Keratinocyte (primary cell): ENCODE measurements around the gene MDFI. TPM values are rescaled to one million over a fixed set of nuclear protein-coding genes. Genes with fewer than 3 reads are reported as not detected.

Experiments
- DNase-seq: peaks from one replicate; pipeline ENCODE4 v3.0.0-alpha.2; 2011; ENCODE audit warnings: low read depth, missing footprints, low spot score
- FAIRE-seq: peaks from 2 replicates; lab custom pipeline; 2011; peaks lifted over from hg19 to GRCh38; lab: Jason Lieb, UNC
- H2AFZ ChIP-seq: 2 replicates; pipeline ENCODE4 v1.6.0; 2012; ENCODE audit warnings: low read length, control low read depth, inconsistent platforms; ENCODE audit not compliant: control insufficient read depth
- H3K27ac ChIP-seq: 2 replicates; pipeline ENCODE4 v1.5.1; 2011; ENCODE audit warnings: low read length; ENCODE audit not compliant: control insufficient read depth, insufficient read depth
- H3K27me3 ChIP-seq: 3 replicates; pipeline ENCODE4 v1.6.0; 2011; ENCODE audit warnings: low read length; ENCODE audit not compliant: control insufficient read depth, insufficient read depth; ENCODE audit errors: extremely low read depth
- H3K36me3 ChIP-seq, 2 experiments: 2 replicates in 1 of 2; 3 replicates in 1 of 2; pipeline ENCODE4 v1.5.1; 2011; ENCODE audit warnings: low read length in 2 of 2, mild to moderate bottlenecking in 1 of 2; ENCODE audit not compliant: control insufficient read depth in 2 of 2, insufficient read depth in 2 of 2; ENCODE audit errors: extremely low read depth in 1 of 2
- H3K4me1 ChIP-seq: 3 replicates; pipeline ENCODE4 v1.5.1; 2011; ENCODE audit warnings: low read length; ENCODE audit not compliant: control insufficient read depth, insufficient read depth; ENCODE audit errors: extremely low read depth
- H3K4me2 ChIP-seq: 3 replicates; pipeline ENCODE4 v1.6.0; 2011; ENCODE audit warnings: low read depth, low read length; ENCODE audit not compliant: control insufficient read depth, insufficient read depth; ENCODE audit errors: extremely low read depth
- H3K4me3 ChIP-seq, 3 experiments: fragments of 200-600 bp in 1 of 3; sonication (generic) in 1 of 3; 2 replicates in 2 of 3; 3 replicates in 1 of 3; pipeline ENCODE4 v1.5.1; 2011 to 2016; ENCODE audit warnings: low read length in 3 of 3, mild to moderate bottlenecking in 3 of 3, control low read depth in 2 of 3, inconsistent platforms in 1 of 3, low read depth in 1 of 3, mixed read lengths in 1 of 3, mixed run types in 1 of 3, moderate library complexity in 1 of 3; ENCODE audit not compliant: control insufficient read depth in 2 of 3, insufficient read depth in 2 of 3; ENCODE audit errors: extremely low read depth in 1 of 3
- H3K79me2 ChIP-seq: 2 replicates; pipeline ENCODE4 v1.6.0; 2012; ENCODE audit warnings: low read length; ENCODE audit not compliant: control insufficient read depth, insufficient read depth
- H3K9ac ChIP-seq: 3 replicates; pipeline ENCODE4 v1.6.0; 2011; ENCODE audit warnings: low read length; ENCODE audit not compliant: control insufficient read depth, insufficient read depth; ENCODE audit errors: extremely low read depth
- H3K9me1 ChIP-seq: 3 replicates; pipeline ENCODE4 v1.6.0; 2011; ENCODE audit warnings: low read length; ENCODE audit not compliant: control insufficient read depth, insufficient read depth; ENCODE audit errors: extremely low read depth
- H3K9me3 ChIP-seq: 2 replicates; pipeline ENCODE4 v1.5.1; 2012; ENCODE audit warnings: low read depth, low read length; ENCODE audit not compliant: control insufficient read depth
- H4K20me1 ChIP-seq: 3 replicates; pipeline ENCODE4 v1.6.0; 2011; ENCODE audit warnings: low read length; ENCODE audit not compliant: control insufficient read depth, insufficient read depth; ENCODE audit errors: extremely low read depth
- EZH2 ChIP-seq: IDR thresholded peaks from one replicate; pipeline ENCODE4 v1.6.1; 2012; ENCODE audit warnings: inconsistent platforms, mild to moderate bottlenecking, low read length, moderate library complexity
- dilution Hi-C: fragments of 300-500 bp; cut with MboI; formaldehyde crosslinking; loops from one replicate; pipeline ENCODE4 v1.7.0; 2020; ENCODE audit warnings: low sequenced_read_pairs; ENCODE audit not compliant: extremely low pct_ligation_motif_present
- polyA plus RNA-seq, 5 experiments: library from polyadenylated mRNA; depleted of rRNA in 3 of 5; stranded (reverse) in 3 of 5; stranded (forward) in 1 of 5; unstranded in 1 of 5; fragments of >200 nt; gene quantifications; 1 replicate in 1 of 5; 2 replicates in 3 of 5; 3 replicates in 1 of 5; pipeline versions ENCODE4 v1.2.1 to v1.2.3, GENCODE V29; 2011 to 2012; ENCODE audit warnings: missing spikeins in 2 of 5, low read depth in 1 of 5, low replicate concordance in 1 of 5
- TF ChIP-seq, protein P1 (sequence below), 3 experiments: IDR thresholded peaks in 1 of 3; conservative IDR thresholded peaks in 1 of 3; optimal IDR thresholded peaks in 1 of 3; 2 replicates in 2 of 3; 3 replicates in 1 of 3; pipeline versions ENCODE3 to v1.5.1; 2011; ENCODE audit warnings: low read length in 3 of 3, mild to moderate bottlenecking in 3 of 3, moderate library complexity in 2 of 3, control low read depth in 1 of 3, inconsistent platforms in 1 of 3; ENCODE audit not compliant: insufficient read depth in 2 of 3; ENCODE audit errors: extremely low read depth in 1 of 3

Gene MDFI
- polyA plus RNA-seq, 1 donor (not counting 4 experiments of a cell fraction or from before 2014, with no cell fraction given): 60.1 TPM

DNA sequence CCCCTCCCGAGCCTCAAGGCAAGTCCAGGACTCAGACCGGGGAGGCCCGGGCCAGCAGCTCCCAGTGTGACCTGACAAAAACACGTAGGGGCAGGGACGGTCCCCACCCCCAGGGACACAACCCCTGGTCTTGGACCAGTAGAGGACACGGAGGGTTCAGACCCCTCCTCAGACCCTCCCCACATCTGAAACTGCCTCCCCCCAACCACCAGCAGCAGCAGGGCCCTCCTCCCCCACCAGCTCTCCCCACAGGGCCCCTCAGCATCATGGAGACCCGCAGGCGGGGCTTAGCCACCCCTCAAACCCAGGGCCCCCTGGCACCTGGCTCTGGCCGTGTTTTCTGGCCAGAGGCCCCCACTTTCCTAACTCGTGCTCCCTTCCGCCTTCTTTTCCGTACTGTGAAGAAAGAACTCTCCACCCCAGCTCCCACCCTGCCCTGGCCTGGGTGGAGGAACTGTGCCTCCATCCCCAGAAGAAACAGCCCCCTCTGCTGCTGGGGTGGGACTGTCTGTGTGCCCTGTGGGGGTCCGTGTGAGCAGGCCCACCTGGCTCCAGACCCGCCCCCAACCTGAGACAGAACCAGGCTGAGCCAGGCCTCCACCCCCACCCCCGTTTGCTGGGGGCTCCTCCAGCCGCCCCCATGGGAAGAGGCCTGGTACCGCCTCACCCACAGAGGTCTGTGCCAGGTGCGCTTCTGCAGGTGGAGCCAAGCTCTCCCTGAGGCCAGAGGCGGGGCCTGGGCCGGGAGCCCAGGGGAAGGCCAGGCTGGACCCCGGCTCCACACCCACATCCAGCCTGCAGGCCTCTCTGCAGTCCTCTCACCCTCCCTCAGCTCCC is 39.0 kb upstream of the MDFI start:
- Histone ChIP-seq H3K27ac (no peak overlapping the region), H3K9me3 (no peaks in the 10 kb centered on the region), H3K9me1 (no peaks in the 10 kb centered on the region), H2AFZ (no peak overlapping the region), H3K4me2 (no peak overlapping the region), H3K36me3 (peaks cover 6 to 8% of the 10 kb centered on the region in 2 experiments), H3K79me2 (no peaks in the 10 kb centered on the region), H3K27me3 (no peaks in the 10 kb centered on the region), H3K4me3 (no peak overlapping the region), H3K4me1 (peaks cover 5% of the 10 kb centered on the region), H3K9ac (no peak overlapping the region), H4K20me1 (no peaks in the 10 kb centered on the region)
- FAIRE-seq: no peak
- dilution Hi-C loops: no loop called here
- DNase-seq: no peak
- TF ChIP-seq EZH2: no peak
- TF ChIP-seq, protein P1, sequence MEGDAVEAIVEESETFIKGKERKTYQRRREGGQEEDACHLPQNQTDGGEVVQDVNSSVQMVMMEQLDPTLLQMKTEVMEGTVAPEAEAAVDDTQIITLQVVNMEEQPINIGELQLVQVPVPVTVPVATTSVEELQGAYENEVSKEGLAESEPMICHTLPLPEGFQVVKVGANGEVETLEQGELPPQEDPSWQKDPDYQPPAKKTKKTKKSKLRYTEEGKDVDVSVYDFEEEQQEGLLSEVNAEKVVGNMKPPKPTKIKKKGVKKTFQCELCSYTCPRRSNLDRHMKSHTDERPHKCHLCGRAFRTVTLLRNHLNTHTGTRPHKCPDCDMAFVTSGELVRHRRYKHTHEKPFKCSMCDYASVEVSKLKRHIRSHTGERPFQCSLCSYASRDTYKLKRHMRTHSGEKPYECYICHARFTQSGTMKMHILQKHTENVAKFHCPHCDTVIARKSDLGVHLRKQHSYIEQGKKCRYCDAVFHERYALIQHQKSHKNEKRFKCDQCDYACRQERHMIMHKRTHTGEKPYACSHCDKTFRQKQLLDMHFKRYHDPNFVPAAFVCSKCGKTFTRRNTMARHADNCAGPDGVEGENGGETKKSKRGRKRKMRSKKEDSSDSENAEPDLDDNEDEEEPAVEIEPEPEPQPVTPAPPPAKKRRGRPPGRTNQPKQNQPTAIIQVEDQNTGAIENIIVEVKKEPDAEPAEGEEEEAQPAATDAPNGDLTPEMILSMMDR (optimal IDR thresholded peaks at IDR 0.05 in 1 of 3, IDR thresholded peaks at IDR 0.05 in 1 of 3, conservative IDR thresholded peaks at IDR 0.05 in 1 of 3; ENCODE audit: extremely low read depth in 1 of 3, insufficient read depth in 2 of 3, low read length in 3 of 3): no peak

DNA sequence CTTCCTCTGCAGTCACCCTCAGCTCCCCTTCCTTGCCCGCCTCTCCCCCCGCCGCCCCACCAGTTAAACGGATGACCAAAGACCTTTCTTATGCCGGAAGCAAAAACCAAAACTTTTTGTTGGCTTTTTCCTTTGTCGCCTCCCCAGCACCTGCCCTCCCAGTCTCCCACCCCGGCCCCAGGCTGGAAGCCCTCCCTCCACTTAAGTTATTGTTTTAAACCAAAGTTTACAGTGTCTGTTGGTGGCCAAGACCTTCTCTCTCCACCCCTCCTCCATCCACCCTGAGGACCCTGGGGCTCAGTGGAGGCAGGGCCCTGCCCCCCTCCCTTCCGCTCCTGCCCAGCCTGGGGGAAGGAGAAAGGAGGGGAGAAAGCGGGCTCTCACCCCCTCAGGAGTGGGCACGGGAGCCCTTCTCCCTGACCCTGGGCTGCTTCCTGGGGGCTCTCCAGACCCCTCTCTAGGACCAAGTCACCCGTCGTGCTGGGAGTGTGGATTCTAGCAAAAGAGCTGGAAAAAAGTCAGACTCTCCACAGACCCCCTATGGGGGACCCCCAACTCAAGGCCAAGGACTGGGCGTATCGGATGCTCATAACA is 38.3 kb upstream of the MDFI start:
- no peaks in the 10 kb centered on the region for H3K79me2 ChIP-seq
- no peaks in the 10 kb centered on the region for H4K20me1 ChIP-seq
- H3K9me3 ChIP-seq: no peaks in the 10 kb centered on the region
- dilution Hi-C loops: no loop called here
- DNase-seq (no peak), FAIRE-seq (no peak)
- H3K27me3 ChIP-seq: no peaks in the 10 kb centered on the region
- H2AFZ ChIP-seq: no peak overlapping the region
- H3K4me2 ChIP-seq: no peak overlapping the region
- peaks cover 5% of the 10 kb centered on the region for H3K4me1 ChIP-seq
- H3K9me1 ChIP-seq: no peaks in the 10 kb centered on the region
- H3K9ac ChIP-seq: no peak overlapping the region
- peaks cover 6 to 7% of the 10 kb centered on the region in 2 experiments for H3K36me3 ChIP-seq
- no peak for TF ChIP-seq EZH2
- TF ChIP-seq, protein P1 (optimal IDR thresholded peaks at IDR 0.05 in 1 of 3, IDR thresholded peaks at IDR 0.05 in 1 of 3, conservative IDR thresholded peaks at IDR 0.05 in 1 of 3; ENCODE audit: extremely low read depth in 1 of 3, insufficient read depth in 2 of 3, low read length in 3 of 3): no peak
- H3K27ac ChIP-seq: no peak overlapping the region
- H3K4me3 ChIP-seq: no peak overlapping the region
